HG02610 (cell line): ENCODE measurements around the gene KRT81.
"Not testable (repeated sequence)": the region's sequence is repeated elsewhere in the genome, so short reads cannot be mapped to it uniquely, and the experiment has no call there.

Experiments used
- ATAC-seq: cut with Tn5 transposase; IDR thresholded peaks from one replicate; pipeline ENCODE4 v1.9.1; 2021; ENCODE audit warnings: mild to moderate bottlenecking, moderate library complexity; ENCODE audit not compliant: unreplicated experiment

Gene KRT81

GRCh38 chr12:52245259-52245961 is 45.9 kb downstream of the KRT81 start:
- ATAC-seq: no peak

GRCh38 chr12:52244615-52244994 is 46.7 kb downstream of the KRT81 start:
- ATAC-seq: no peak

- peak; percentile 92 for ATAC-seq
These were observed 47.3 kb downstream of the KRT81 start for GRCh38 chr12:52243856-52244614.

GRCh38 chr12:52243259-52243855 is 48.0 kb downstream of the KRT81 start:
- no peak for ATAC-seq

GRCh38 chr12:52242442-52243258 is 48.7 kb downstream of the KRT81 start:
- ATAC-seq: no peak

GRCh38 chr12:52241205-52241842 is 50.0 kb downstream of the KRT81 start:
- no peak for ATAC-seq

GRCh38 chr12:52240247-52240646 is 51.1 kb downstream of the KRT81 start:
- ATAC-seq: not testable (repeated sequence)

GRCh38 chr12:52239767-52240166 is 51.6 kb downstream of the KRT81 start:
- no peak for ATAC-seq

GRCh38 chr12:52238916-52239646 is 52.3 kb downstream of the KRT81 start:
- ATAC-seq: no peak

- ATAC-seq: no peak
These were observed 53.0 kb downstream of the KRT81 start for GRCh38 chr12:52238207-52238840.

- ATAC-seq: no peak
These were observed 54.8 kb downstream of the KRT81 start for GRCh38 chr12:52236386-52237050.
